Measurements from ENCODE around the gene ARVCF. TPM values are rescaled to one million over a fixed set of nuclear protein-coding genes. Genes with fewer than 3 reads are reported as not detected.

Gene ARVCF
- total RNA-seq, 1 donor from 2014 or later = 101 TPM

GRCh38 chr22:19981961-19982920, 34.4 kb downstream of the ARVCF start:
- H3K9me3 Mint-ChIP-seq (ENCODE audit: low read depth) = no peaks in the 10 kb centered on the region
- H3K4me3 Mint-ChIP-seq (ENCODE audit: low read depth) = no peak overlapping the region
- no peaks in the 10 kb centered on the region for H3K27me3 Mint-ChIP-seq
- H3K4me1 Mint-ChIP-seq (ENCODE audit: low read depth) = peaks cover 6% of the 10 kb centered on the region
- DNase-seq (ENCODE audit: low spot score, unreplicated experiment) = no peak
- peaks cover 4% of the 10 kb centered on the region for H3K36me3 Mint-ChIP-seq (ENCODE audit: insufficient read depth)
- no peak overlapping the region for H3K27ac Mint-ChIP-seq
- TF ChIP-seq, protein P1, sequence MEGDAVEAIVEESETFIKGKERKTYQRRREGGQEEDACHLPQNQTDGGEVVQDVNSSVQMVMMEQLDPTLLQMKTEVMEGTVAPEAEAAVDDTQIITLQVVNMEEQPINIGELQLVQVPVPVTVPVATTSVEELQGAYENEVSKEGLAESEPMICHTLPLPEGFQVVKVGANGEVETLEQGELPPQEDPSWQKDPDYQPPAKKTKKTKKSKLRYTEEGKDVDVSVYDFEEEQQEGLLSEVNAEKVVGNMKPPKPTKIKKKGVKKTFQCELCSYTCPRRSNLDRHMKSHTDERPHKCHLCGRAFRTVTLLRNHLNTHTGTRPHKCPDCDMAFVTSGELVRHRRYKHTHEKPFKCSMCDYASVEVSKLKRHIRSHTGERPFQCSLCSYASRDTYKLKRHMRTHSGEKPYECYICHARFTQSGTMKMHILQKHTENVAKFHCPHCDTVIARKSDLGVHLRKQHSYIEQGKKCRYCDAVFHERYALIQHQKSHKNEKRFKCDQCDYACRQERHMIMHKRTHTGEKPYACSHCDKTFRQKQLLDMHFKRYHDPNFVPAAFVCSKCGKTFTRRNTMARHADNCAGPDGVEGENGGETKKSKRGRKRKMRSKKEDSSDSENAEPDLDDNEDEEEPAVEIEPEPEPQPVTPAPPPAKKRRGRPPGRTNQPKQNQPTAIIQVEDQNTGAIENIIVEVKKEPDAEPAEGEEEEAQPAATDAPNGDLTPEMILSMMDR (IDR thresholded peaks at IDR 0.05; ENCODE audit: unreplicated experiment) = no peak

DNA sequence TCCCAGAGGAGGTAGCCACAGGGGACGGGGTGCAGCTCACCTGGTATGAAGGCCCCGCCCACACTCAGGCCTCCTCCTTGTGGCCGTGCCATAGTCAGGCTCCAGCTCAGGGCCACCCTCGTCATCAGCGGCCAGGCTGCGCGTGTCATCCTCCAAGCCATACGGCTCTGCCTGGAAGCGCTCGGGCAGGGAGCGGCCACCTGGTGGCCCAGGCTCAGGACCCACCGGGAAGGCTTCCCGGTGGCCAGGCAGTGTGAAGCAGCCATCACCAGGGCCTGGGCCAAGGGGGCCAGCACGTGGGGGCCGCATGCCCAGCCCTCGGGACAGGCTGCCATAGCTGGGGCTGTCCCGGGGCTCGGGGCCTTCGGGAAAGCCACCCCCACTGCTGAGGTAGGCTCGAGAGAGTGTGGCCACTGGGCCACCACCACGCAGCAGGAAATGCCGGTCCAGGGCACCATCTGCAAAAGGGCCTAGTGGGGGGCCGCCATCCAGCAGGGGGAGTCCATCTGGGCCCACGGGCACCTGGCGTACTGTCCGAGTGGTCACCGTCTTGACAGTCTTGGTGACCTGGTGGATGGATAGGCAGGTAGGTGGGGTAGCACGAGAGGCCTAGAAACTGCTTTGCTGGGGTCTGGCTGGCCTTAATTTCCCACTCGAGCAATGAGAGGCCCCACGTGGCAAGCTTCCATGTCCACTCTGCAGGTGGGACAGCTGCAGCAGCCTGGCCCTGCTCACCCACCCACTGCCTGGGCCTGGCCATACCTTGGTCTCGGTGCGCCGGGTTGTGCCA, 35.3 kb downstream of the ARVCF start:
- TF ChIP-seq, protein P1 (IDR thresholded peaks at IDR 0.05; ENCODE audit: unreplicated experiment) = no peak
- H3K27me3 Mint-ChIP-seq = no peaks in the 10 kb centered on the region
- no peak for DNase-seq (ENCODE audit: low spot score, unreplicated experiment)
- no peak overlapping the region for H3K4me3 Mint-ChIP-seq (ENCODE audit: low read depth)
- peaks cover 6% of the 10 kb centered on the region for H3K4me1 Mint-ChIP-seq (ENCODE audit: low read depth)
- no peaks in the 10 kb centered on the region for H3K9me3 Mint-ChIP-seq (ENCODE audit: low read depth)
- no peak overlapping the region for H3K27ac Mint-ChIP-seq
- H3K36me3 Mint-ChIP-seq (ENCODE audit: insufficient read depth) = peaks cover 4% of the 10 kb centered on the region

DNA sequence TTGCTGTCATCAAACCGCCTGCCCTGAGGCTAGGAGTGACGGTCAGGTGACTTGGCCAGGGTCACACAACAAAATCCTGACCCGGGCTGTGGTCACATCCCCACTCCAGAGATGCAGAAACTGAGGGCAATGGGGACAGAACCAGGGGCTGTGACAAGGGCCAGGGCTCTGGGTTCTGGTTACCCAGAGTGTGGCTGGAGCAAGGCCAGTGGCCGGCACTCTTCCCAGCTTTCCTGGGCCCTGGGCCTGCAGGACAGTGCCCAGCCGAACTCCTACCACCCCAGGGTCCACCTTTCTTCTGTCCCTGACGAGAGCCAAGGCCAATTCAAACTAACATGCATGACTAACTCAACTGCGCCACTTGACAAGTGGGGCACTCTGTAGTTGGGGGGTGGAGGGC, 35.9 kb downstream of the ARVCF start:
- no peaks in the 10 kb centered on the region for H3K27me3 Mint-ChIP-seq
- no peak overlapping the region for H3K4me3 Mint-ChIP-seq (ENCODE audit: low read depth)
- H3K9me3 Mint-ChIP-seq (ENCODE audit: low read depth) = no peaks in the 10 kb centered on the region

GRCh38 chr22:19979712-19980493, 36.7 kb downstream of the ARVCF start:
- Mint-ChIP-seq H3K4me3 (ENCODE audit: low read depth) (no peak overlapping the region), H3K27ac (no peak overlapping the region)
- no peak for DNase-seq (ENCODE audit: low spot score, unreplicated experiment)

More for the DNA sequence above, 35.9 kb downstream of the ARVCF start:
- DNase-seq (ENCODE audit: low spot score, unreplicated experiment) = no peak
- H3K36me3 Mint-ChIP-seq (ENCODE audit: insufficient read depth) = peaks cover 6% of the 10 kb centered on the region
- TF ChIP-seq, protein P1 (IDR thresholded peaks at IDR 0.05; ENCODE audit: unreplicated experiment) = no peak
- H3K27ac Mint-ChIP-seq = no peak overlapping the region
- peaks cover 4% of the 10 kb centered on the region for H3K4me1 Mint-ChIP-seq (ENCODE audit: low read depth)

More at GRCh38 chr22:19979712-19980493, 36.7 kb downstream of the ARVCF start:
- Mint-ChIP-seq H3K27me3 (no peaks in the 10 kb centered on the region), H3K9me3 (ENCODE audit: low read depth) (no peaks in the 10 kb centered on the region), H3K4me1 (ENCODE audit: low read depth) (peaks cover 2% of the 10 kb centered on the region), H3K36me3 (ENCODE audit: insufficient read depth) (peaks cover 9% of the 10 kb centered on the region)
- TF ChIP-seq, protein P1 (IDR thresholded peaks at IDR 0.05; ENCODE audit: unreplicated experiment) = no peak
